Activated T-helper 1 cell treated with anti-CD3 and anti-CD28 coated beads, Interleukin-12 subunit alpha, Interleukin-12 subunit beta, Interleukin-2, Interleukin-4 antibody, amounts not matched to agents 30 ng/mL and 10 ng/mL and 1 ng/mL, durations not matched to agents 14 hours and 24 hours and 36 hours (primary cell): Measurements from ENCODE around the gene TBC1D25. TPM values are rescaled to one million over a fixed set of nuclear protein-coding genes. Genes with fewer than 3 reads are reported as not detected.

ENCODE experiments used
- DNase-seq: peaks from one replicate; pipeline ENCODE4 v3.0.0; 2021; ENCODE audit warnings: low spot score
- H3K27ac Mint-ChIP-seq: one replicate; pipeline ENCODE4 v1.8.0; 2021; ENCODE audit warnings: mild to moderate bottlenecking, mixed read lengths
- H3K27me3 Mint-ChIP-seq: one replicate; pipeline ENCODE4 v1.8.0; 2022; ENCODE audit warnings: mild to moderate bottlenecking, moderate library complexity, mixed read lengths; ENCODE audit not compliant: insufficient read depth
- H3K36me3 Mint-ChIP-seq: one replicate; pipeline ENCODE4 v1.8.0; 2021; ENCODE audit warnings: low read depth, mixed read lengths
- H3K4me1 Mint-ChIP-seq: one replicate; pipeline ENCODE4 v1.8.0; 2021; ENCODE audit warnings: low read depth, mixed read lengths
- H3K4me3 Mint-ChIP-seq: one replicate; pipeline ENCODE4 v1.8.0; 2021; ENCODE audit warnings: mild to moderate bottlenecking, moderate library complexity, mixed read lengths
- H3K9me3 Mint-ChIP-seq: one replicate; pipeline ENCODE4 v1.8.0; 2021; ENCODE audit warnings: mixed read lengths
- intact Hi-C: fragments of 100-400 bp; cut with micrococcal nuclease; formaldehyde crosslinking; loops from one replicate; pipeline ENCODE4 v1.15.1; 2024
- total RNA-seq: library from RNA; stranded (reverse); gene quantifications from 2 replicates; pipeline ENCODE4 v1.2.3, GENCODE V29; 2022

TBC1D25 gene
- total RNA-seq, 1 donor from 2014 or later = 16.0 TPM

DNA sequence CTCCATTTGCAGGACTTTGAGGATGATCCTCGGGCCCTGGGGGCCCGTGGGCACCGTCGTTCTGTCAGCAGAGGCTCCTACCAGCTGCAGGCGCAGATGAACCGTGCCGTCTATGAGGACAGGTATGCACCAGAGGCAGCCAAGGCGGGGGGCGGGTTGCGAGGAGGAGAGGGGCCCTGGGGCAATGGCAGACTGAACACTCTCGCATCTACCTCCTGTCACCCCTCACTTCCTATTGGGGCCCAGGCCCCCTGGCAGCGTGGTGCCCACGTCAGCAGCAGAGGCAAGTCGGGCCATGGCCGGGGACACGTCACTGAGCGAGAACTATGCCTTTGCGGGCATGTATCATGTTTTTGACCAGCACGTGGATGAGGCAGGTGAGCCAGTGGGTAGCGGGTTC is 59.8 kb downstream of the TBC1D25 start:
- Mint-ChIP-seq H3K36me3 (peaks cover 1% of the 10 kb centered on the region), H3K4me3 (no peak overlapping the region), H3K27me3 (no peaks in the 10 kb centered on the region), H3K27ac (no peak overlapping the region), H3K4me1 (peaks cover 12% of the 10 kb centered on the region), H3K9me3 (no peaks in the 10 kb centered on the region)
- no peak for DNase-seq
- intact Hi-C loops = loop anchor here (5.0 to 10.0 kb wide), 2 partner anchors 98 to 1325 kb away; partner anchors contain the start of genes CLCN5 and SUV39H1

- Mint-ChIP-seq H3K27ac (no peak overlapping the region), H3K9me3 (no peaks in the 10 kb centered on the region), H3K36me3 (peaks cover 3% of the 10 kb centered on the region), H3K27me3 (no peaks in the 10 kb centered on the region), H3K4me3 (no peak overlapping the region), H3K4me1 (peaks cover 12% of the 10 kb centered on the region)
- intact Hi-C loops = no loop called here
- DNase-seq = no peak
Observed at GRCh38 chrX:48600226-48600625, 60.7 kb downstream of the TBC1D25 start.

DNA sequence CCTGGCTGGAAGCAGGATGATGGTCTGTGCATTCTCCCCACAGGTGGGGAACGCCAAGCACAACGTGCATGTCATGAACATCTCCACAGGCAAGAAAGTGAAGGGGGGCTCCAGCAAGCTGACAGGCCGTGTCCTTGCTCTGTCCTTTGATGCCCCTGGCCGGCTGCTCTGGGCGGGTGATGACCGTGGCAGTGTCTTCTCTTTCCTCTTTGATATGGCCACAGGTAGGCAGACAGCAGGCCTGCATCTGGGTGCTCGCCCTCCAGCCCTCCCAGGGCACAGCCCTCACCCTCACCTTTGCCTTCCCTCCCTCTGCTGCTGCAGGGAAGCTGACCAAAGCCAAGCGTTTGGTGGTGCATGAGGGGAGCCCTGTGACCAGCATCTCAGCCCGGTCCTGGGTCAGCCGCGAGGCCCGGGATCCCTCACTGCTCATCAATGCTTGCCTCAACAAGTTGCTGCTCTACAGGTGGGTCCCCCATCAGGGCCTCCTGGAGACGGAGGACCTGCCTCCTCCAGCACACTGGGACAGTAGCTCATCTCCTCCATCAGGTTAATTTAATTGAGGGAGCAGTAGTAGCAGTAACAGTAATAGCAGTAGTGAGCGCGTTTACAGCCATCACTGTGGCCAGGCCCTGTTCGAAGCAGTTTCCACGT is 62.4 kb downstream of the TBC1D25 start:
- Mint-ChIP-seq H3K36me3 (peaks cover 4% of the 10 kb centered on the region), H3K9me3 (no peaks in the 10 kb centered on the region), H3K27me3 (no peaks in the 10 kb centered on the region), H3K4me1 (peaks cover 12% of the 10 kb centered on the region), H3K27ac (no peak overlapping the region), H3K4me3 (no peak overlapping the region)
- intact Hi-C loops = no loop called here
- DNase-seq = no peak

DNA sequence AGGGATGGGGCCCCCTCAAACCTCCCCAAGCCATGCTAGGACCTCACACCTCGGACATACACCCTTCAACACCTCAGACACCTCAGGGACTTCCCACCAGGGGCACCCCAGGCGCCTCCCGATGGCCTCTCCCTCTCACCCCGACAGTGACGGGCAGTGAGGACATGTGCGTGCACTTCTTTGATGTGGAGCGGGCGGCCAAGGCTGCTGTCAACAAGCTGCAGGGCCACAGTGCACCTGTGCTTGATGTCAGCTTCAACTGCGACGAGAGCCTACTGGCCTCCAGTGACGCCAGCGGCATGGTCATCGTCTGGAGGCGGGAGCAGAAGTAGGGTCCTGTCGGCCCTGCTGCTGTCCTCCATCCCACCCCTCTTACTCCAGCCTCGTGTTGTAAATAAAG is 65.2 kb downstream of the TBC1D25 start:
- Mint-ChIP-seq H3K27me3 (no peaks in the 10 kb centered on the region), H3K4me3 (no peak overlapping the region), H3K9me3 (no peaks in the 10 kb centered on the region), H3K27ac (no peak overlapping the region), H3K4me1 (no peaks in the 10 kb centered on the region), H3K36me3 (peaks cover 4% of the 10 kb centered on the region)
- no peak for DNase-seq
- intact Hi-C loops = no loop called here

DNA sequence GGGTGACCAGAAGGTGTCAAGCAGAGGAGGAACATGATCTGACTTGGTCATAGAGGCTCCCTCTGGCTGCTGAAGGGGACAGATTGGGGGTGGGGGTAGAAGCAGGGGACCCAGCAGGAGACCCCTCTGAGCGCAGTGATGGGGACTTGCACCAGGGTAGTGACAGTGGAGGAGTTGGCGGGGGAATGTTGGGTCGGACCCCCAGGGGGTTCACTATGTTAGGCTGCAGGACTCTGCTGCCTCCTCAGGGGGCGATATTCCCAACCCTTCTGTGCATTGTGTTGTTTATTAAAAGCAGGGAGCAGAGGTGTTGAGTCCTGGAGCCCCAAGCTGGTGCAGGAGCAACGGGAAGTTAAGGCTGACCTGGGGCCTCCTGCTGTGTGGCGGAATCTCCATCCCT is 66.6 kb downstream of the TBC1D25 start:
- intact Hi-C loops = no loop called here
- no peak for DNase-seq
- H3K4me3 Mint-ChIP-seq = no peak overlapping the region
- H3K36me3 Mint-ChIP-seq = peaks cover 3% of the 10 kb centered on the region
- H3K27me3 Mint-ChIP-seq = no peaks in the 10 kb centered on the region
- no peaks in the 10 kb centered on the region for H3K4me1 Mint-ChIP-seq
- no peaks in the 10 kb centered on the region for H3K9me3 Mint-ChIP-seq
- H3K27ac Mint-ChIP-seq = no peak overlapping the region

DNA sequence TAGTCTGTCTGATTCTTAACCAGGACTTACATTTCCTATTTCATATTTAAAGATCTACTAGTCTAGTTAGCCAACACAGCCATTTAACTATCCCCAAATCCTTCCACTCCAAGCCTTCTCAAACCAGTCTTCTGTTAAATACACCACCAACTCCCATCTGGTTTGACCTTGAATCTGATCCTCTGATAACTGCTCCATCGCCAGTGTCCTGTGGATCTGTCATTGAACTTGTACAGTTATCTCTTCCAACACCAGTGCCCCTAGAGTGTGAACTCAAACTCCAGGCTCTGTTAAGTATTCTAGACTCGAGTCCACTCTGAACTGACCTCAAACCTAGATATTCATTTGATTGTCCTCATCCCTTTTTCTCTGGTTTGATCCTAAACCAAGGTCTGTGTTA is 72.2 kb downstream of the TBC1D25 start:
- no peak for DNase-seq
- no peaks in the 10 kb centered on the region for H3K27me3 Mint-ChIP-seq
- intact Hi-C loops = no loop called here
- no peaks in the 10 kb centered on the region for H3K36me3 Mint-ChIP-seq
- no peak overlapping the region for H3K4me3 Mint-ChIP-seq
- H3K27ac Mint-ChIP-seq = no peak overlapping the region
- no peaks in the 10 kb centered on the region for H3K9me3 Mint-ChIP-seq
- no peaks in the 10 kb centered on the region for H3K4me1 Mint-ChIP-seq

Other genes starting within 250 kb of the TBC1D25 start
- not detected in 2 replicates for gene SSX3, start 183.0 kb upstream of the TBC1D25 start, total RNA-seq
- gene SSX4, start 156.2 kb upstream of the TBC1D25 start, total RNA-seq = not detected in 2 replicates
- gene SSX4B, start 127.8 kb upstream of the TBC1D25 start, total RNA-seq = not detected in 2 replicates
- 205 and 206 TPM in 2 replicates for gene SLC38A5, start 69.5 kb upstream of the TBC1D25 start, total RNA-seq
- 96.2 and 103 TPM in 2 replicates for gene FTSJ1, start 63.5 kb upstream of the TBC1D25 start, total RNA-seq
- 13.6 and 15.1 TPM in 2 replicates for gene PORCN, start 30.7 kb upstream of the TBC1D25 start, total RNA-seq
- gene EBP, start 17.9 kb upstream of the TBC1D25 start, total RNA-seq = 164 and 178 TPM in 2 replicates
- gene RBM3, start 34.8 kb downstream of the TBC1D25 start, total RNA-seq = 318 and 338 TPM in 2 replicates
- 36.3 and 36.5 TPM in 2 replicates for gene WDR13, start 57.8 kb downstream of the TBC1D25 start, total RNA-seq
- 106 and 122 TPM in 2 replicates for gene WAS, start 144.1 kb downstream of the TBC1D25 start, total RNA-seq
- 27.5 and 27.7 TPM in 2 replicates for gene SUV39H1, start 157.0 kb downstream of the TBC1D25 start, total RNA-seq
- gene GLOD5, start 222.0 kb downstream of the TBC1D25 start, total RNA-seq = not detected in 2 replicates
- not detected in 2 replicates for gene GATA1, start 246.9 kb downstream of the TBC1D25 start, total RNA-seq